ENCODE measurements around the gene SLC5A10. TPM values are rescaled to one million over a fixed set of nuclear protein-coding genes. Genes with fewer than 3 reads are reported as not detected.

Gene SLC5A10
- polyA plus RNA-seq, 1 donor from 2014 or later, result not detected

DNA sequence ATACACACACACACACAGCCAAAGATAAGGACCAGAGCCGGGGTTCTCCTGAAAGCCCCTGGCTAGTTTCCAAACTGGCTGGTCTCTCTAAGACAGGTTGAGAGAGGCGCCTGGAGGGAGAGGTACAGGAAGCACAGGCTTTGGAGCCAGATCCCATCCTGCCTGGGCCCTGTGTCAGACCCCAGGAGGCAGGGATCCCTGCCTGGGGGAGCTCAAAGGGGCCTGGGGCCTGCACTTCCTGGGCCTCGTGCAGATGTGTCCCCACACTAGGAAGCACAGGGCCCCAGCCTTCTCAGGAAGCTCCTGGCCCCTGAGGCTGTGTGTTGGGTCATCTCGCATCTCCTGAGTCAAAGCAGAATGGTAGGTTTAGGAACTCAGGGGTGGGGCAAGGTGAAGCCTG is 16.0 kb downstream of the SLC5A10 start:
- H3F3A ChIP-seq (ENCODE audit: insufficient read depth, low read length, poor library complexity, severe bottlenecking), result no peaks in the 10 kb centered on the region
- H3K9ac ChIP-seq (ENCODE audit: low read length), result no peak overlapping the region
- H4K20me1 ChIP-seq (ENCODE audit: insufficient read depth), result no peaks in the 10 kb centered on the region
- H3K4me2 ChIP-seq (ENCODE audit: low read length), result no peak overlapping the region
- no peaks in the 10 kb centered on the region for H3K36me3 ChIP-seq (ENCODE audit: insufficient read depth, low read length)
- H3K4me3 ChIP-seq (ENCODE audit: low read length), result no peak overlapping the region
- no peak overlapping the region for H2AFZ ChIP-seq (ENCODE audit: low read depth, low read length)
- H3K27me3 ChIP-seq (ENCODE audit: insufficient read depth, low read depth, low read length), result no peaks in the 10 kb centered on the region
- H3K27ac ChIP-seq (ENCODE audit: low read length), result no peak overlapping the region
- no peaks in the 10 kb centered on the region for H3K9me2 ChIP-seq (ENCODE audit: insufficient read depth, low read length)
- H3K9me3 ChIP-seq (ENCODE audit: low read length), result no peaks in the 10 kb centered on the region
- TF ChIP-seq EP300 (conservative IDR thresholded peaks at IDR 0.05; ENCODE audit: poor library complexity, severe bottlenecking) (no peak), SMC3 (conservative IDR thresholded peaks at IDR 0.05; ENCODE audit: poor library complexity) (no peak), EZH2 (IDR thresholded peaks at IDR 0.05; ENCODE audit: borderline replicate concordance, insufficient read depth, low read length, poor library complexity, severe bottlenecking) (no peak), MXI1 (conservative IDR thresholded peaks at IDR 0.05; ENCODE audit: poor library complexity, severe bottlenecking) (no peak), POLR2AphosphoS5 (IDR thresholded peaks at IDR 0.05) (no peak)
- no peaks in the 10 kb centered on the region for H3K79me2 ChIP-seq (replicated peaks; ENCODE audit: insufficient read depth, low read length)

DNA sequence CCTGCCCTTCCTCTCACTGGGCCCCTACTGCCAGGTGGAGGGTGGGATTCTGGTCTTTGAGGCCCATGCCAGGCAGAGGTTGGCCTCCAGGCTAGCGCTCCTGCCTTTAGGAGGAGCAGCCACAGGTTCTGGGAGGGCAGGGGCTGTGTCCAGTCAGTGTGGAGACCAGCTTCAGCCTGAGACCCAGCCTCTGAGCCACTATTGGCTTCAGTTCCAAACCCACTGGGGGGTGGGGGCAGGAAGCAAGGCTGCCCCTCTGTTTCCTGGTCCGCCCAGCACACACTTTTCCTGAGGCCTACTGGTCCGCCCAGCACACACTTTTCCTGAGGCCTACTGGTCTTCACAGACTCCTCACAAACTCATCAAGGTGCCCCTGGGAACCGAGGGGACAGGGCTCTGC is 16.4 kb downstream of the SLC5A10 start:
- no peaks in the 10 kb centered on the region for H3K36me3 ChIP-seq (ENCODE audit: insufficient read depth, low read length)
- no peak overlapping the region for H3K4me3 ChIP-seq (ENCODE audit: low read length)
- no peak overlapping the region for H3K9ac ChIP-seq (ENCODE audit: low read length)
- no peak overlapping the region for H2AFZ ChIP-seq (ENCODE audit: low read depth, low read length)
- no peaks in the 10 kb centered on the region for H3K79me2 ChIP-seq (replicated peaks; ENCODE audit: insufficient read depth, low read length)
- H3K9me3 ChIP-seq (ENCODE audit: low read length), result no peaks in the 10 kb centered on the region
- no peaks in the 10 kb centered on the region for H3F3A ChIP-seq (ENCODE audit: insufficient read depth, low read length, poor library complexity, severe bottlenecking)
- H3K27ac ChIP-seq (ENCODE audit: low read length), result no peak overlapping the region
- H4K20me1 ChIP-seq (ENCODE audit: insufficient read depth), result no peaks in the 10 kb centered on the region
- H3K4me2 ChIP-seq (ENCODE audit: low read length), result no peak overlapping the region
- no peaks in the 10 kb centered on the region for H3K27me3 ChIP-seq (ENCODE audit: insufficient read depth, low read depth, low read length)
- H3K9me2 ChIP-seq (ENCODE audit: insufficient read depth, low read length), result no peaks in the 10 kb centered on the region
- no peak for TF ChIP-seq POLR2AphosphoS5 (IDR thresholded peaks at IDR 0.05)
- TF ChIP-seq RAD21 (conservative IDR thresholded peaks at IDR 0.05), result no peak
- TF ChIP-seq, protein P1, sequence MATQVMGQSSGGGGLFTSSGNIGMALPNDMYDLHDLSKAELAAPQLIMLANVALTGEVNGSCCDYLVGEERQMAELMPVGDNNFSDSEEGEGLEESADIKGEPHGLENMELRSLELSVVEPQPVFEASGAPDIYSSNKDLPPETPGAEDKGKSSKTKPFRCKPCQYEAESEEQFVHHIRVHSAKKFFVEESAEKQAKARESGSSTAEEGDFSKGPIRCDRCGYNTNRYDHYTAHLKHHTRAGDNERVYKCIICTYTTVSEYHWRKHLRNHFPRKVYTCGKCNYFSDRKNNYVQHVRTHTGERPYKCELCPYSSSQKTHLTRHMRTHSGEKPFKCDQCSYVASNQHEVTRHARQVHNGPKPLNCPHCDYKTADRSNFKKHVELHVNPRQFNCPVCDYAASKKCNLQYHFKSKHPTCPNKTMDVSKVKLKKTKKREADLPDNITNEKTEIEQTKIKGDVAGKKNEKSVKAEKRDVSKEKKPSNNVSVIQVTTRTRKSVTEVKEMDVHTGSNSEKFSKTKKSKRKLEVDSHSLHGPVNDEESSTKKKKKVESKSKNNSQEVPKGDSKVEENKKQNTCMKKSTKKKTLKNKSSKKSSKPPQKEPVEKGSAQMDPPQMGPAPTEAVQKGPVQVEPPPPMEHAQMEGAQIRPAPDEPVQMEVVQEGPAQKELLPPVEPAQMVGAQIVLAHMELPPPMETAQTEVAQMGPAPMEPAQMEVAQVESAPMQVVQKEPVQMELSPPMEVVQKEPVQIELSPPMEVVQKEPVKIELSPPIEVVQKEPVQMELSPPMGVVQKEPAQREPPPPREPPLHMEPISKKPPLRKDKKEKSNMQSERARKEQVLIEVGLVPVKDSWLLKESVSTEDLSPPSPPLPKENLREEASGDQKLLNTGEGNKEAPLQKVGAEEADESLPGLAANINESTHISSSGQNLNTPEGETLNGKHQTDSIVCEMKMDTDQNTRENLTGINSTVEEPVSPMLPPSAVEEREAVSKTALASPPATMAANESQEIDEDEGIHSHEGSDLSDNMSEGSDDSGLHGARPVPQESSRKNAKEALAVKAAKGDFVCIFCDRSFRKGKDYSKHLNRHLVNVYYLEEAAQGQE (IDR thresholded peaks at IDR 0.05; ENCODE audit: borderline replicate concordance), result no peak
- TF ChIP-seq, protein P2, sequence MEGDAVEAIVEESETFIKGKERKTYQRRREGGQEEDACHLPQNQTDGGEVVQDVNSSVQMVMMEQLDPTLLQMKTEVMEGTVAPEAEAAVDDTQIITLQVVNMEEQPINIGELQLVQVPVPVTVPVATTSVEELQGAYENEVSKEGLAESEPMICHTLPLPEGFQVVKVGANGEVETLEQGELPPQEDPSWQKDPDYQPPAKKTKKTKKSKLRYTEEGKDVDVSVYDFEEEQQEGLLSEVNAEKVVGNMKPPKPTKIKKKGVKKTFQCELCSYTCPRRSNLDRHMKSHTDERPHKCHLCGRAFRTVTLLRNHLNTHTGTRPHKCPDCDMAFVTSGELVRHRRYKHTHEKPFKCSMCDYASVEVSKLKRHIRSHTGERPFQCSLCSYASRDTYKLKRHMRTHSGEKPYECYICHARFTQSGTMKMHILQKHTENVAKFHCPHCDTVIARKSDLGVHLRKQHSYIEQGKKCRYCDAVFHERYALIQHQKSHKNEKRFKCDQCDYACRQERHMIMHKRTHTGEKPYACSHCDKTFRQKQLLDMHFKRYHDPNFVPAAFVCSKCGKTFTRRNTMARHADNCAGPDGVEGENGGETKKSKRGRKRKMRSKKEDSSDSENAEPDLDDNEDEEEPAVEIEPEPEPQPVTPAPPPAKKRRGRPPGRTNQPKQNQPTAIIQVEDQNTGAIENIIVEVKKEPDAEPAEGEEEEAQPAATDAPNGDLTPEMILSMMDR (IDR thresholded peaks at IDR 0.05; ENCODE audit: poor library complexity, severe bottlenecking), result no peak
- no peak for TF ChIP-seq EP300 (conservative IDR thresholded peaks at IDR 0.05; ENCODE audit: poor library complexity, severe bottlenecking)
- TF ChIP-seq MXI1 (conservative IDR thresholded peaks at IDR 0.05; ENCODE audit: poor library complexity, severe bottlenecking), result no peak
- TF ChIP-seq EZH2 (IDR thresholded peaks at IDR 0.05; ENCODE audit: borderline replicate concordance, insufficient read depth, low read length, poor library complexity, severe bottlenecking), result no peak

All from neural cell (in vitro differentiated cells).